Measurements from ENCODE around the gene ACOX3.

DNA sequence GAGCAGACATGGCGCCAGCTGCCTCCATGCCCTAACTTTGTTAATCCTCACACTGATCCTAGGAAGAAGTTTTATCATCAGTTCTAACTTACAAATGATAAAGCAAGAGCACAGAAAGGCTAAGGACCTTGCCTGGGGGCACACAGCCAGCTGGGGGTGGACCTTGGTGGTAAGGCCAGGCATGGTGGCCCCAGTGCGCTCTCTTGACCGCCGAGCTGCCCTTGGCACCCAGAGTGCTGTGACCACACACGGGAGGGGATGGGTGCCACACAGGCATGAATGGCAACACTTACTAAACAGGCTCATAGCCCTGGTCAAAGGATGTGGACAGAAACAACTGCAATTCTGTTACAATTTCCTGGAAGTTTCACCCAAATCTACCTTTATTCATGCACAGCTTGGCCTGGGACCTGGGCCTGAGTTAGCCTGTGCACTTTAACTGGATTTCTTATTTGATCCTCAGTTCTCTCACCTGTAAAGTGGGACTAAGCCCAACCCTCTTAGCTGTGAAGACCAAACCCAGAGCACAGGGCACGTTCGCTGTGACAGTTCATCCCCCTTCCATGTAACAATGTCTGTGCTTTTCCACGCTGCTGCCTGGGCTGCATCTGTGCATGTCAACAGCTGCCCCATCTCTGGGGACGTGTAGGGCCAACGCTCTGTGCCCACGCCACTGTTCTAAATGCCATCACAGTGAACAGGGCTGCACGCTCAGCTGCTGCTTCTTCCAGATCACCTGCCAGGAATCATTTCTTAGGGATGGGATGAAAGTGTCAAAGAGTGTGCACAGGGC, 44.8 kb downstream of the ACOX3 start:
- TF ChIP-seq RAD21 (conservative IDR thresholded peaks at IDR 0.05 in 1 of 2, IDR thresholded peaks at IDR 0.05 in 1 of 2): no peak
- TF ChIP-seq, protein P1, sequence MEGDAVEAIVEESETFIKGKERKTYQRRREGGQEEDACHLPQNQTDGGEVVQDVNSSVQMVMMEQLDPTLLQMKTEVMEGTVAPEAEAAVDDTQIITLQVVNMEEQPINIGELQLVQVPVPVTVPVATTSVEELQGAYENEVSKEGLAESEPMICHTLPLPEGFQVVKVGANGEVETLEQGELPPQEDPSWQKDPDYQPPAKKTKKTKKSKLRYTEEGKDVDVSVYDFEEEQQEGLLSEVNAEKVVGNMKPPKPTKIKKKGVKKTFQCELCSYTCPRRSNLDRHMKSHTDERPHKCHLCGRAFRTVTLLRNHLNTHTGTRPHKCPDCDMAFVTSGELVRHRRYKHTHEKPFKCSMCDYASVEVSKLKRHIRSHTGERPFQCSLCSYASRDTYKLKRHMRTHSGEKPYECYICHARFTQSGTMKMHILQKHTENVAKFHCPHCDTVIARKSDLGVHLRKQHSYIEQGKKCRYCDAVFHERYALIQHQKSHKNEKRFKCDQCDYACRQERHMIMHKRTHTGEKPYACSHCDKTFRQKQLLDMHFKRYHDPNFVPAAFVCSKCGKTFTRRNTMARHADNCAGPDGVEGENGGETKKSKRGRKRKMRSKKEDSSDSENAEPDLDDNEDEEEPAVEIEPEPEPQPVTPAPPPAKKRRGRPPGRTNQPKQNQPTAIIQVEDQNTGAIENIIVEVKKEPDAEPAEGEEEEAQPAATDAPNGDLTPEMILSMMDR (IDR thresholded peaks at IDR 0.05): no peak
- TF ChIP-seq MAX (IDR thresholded peaks at IDR 0.05): no peak
- TF ChIP-seq ESRRA (IDR thresholded peaks at IDR 0.05; ENCODE audit: borderline replicate concordance, low read length): no peak
- TF ChIP-seq MAZ (IDR thresholded peaks at IDR 0.05; ENCODE audit: borderline replicate concordance, low read depth, low read length): no peak
- no peak for TF ChIP-seq ZFP36 (IDR thresholded peaks at IDR 0.05; ENCODE audit: borderline replicate concordance, partially characterized antibody)
- no peak for TF ChIP-seq EP300 (IDR thresholded peaks at IDR 0.05)
- no peak for TF ChIP-seq TP53 (CRISPR knock-in tag; IDR thresholded peaks at IDR 0.05)
- TF ChIP-seq POLR2A (IDR thresholded peaks at IDR 0.05; ENCODE audit: low read length): no peak
- TF ChIP-seq, protein P2, sequence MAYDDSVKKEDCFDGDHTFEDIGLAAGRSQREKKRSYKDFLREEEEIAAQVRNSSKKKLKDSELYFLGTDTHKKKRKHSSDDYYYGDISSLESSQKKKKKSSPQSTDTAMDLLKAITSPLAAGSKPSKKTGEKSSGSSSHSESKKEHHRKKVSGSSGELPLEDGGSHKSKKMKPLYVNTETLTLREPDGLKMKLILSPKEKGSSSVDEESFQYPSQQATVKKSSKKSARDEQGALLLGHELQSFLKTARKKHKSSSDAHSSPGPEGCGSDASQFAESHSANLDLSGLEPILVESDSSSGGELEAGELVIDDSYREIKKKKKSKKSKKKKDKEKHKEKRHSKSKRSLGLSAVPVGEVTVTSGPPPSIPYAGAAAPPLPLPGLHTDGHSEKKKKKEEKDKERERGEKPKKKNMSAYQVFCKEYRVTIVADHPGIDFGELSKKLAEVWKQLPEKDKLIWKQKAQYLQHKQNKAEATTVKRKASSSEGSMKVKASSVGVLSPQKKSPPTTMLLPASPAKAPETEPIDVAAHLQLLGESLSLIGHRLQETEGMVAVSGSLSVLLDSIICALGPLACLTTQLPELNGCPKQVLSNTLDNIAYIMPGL (CRISPR knock-in tag; IDR thresholded peaks at IDR 0.05; ENCODE audit: borderline replicate concordance): no peak
- TF ChIP-seq CHD2 (IDR thresholded peaks at IDR 0.05; ENCODE audit: low read length, partially characterized antibody): no peak
- TF ChIP-seq ZC3H11A (IDR thresholded peaks at IDR 0.05): no peak
- TF ChIP-seq, protein P3, sequence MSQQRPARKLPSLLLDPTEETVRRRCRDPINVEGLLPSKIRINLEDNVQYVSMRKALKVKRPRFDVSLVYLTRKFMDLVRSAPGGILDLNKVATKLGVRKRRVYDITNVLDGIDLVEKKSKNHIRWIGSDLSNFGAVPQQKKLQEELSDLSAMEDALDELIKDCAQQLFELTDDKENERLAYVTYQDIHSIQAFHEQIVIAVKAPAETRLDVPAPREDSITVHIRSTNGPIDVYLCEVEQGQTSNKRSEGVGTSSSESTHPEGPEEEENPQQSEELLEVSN (IDR thresholded peaks at IDR 0.05; ENCODE audit: borderline replicate concordance, low read depth): no peak
